ENCODE measurements around the gene OPN4.

The OPN4 gene

DNA sequence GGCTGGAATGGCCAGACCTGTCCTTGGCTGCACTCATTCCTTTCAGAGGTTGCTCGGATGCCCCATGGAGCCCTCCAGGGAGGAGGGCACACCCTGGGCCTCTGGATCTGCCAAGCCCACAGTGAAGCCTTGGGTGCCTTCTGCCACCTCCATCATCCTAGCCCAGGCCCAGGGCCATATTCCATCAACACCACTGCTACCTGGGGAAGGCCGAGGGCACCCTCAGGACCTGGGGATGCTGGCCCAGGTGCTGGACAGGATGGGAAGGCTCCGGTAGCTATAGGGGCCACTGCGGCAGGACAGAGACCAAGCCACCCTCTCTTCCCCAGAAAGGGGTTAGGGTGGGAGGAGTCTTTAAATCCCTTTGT is 810 bp downstream of the OPN4 start:
- Histone ChIP-seq H3K4me3 (ENCODE audit: low read depth, low read length) (no peak overlapping the region), H3K9me3 (ENCODE audit: control insufficient read depth, insufficient read depth, low read depth, low read length) (no peaks in the 10 kb centered on the region), H3K36me3 (ENCODE audit: control insufficient read depth, insufficient read depth, low read length) (no peaks in the 10 kb centered on the region), H3K27me3 (ENCODE audit: control insufficient read depth, insufficient read depth, low read length) (0 out of 2 replicates have a peak, but pooled peaks cover 3% of the 10 kb centered on the region), H3K9ac (ENCODE audit: low read length) (no peak overlapping the region), H3K4me1 (ENCODE audit: control insufficient read depth, insufficient read depth, low read length) (peaks cover 7% of the 10 kb centered on the region), H3K27ac (ENCODE audit: low read depth, low read length) (no peak overlapping the region)

DNA sequence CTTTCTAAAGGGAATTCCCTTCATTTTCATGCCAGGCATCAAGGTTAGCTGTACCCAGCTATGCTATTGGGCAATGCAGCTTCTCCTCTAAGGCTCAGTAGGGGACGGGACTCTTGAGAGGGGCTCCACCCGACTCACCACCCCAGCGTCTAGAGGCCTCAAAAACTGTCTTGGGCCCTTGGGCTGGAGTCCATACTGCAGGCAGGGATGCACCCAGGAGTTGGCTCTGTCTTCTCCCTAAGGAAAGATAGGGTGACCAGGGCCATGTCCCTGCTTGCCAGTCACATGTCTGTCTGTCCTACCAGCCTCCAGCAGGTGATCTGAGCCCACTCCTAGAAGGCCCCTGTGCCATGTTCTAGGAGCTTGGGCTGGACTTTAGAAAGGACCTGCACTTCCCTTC is 1.2 kb downstream of the OPN4 start:
- H3K4me3 ChIP-seq (ENCODE audit: low read depth, low read length), result no peak overlapping the region

DNA sequence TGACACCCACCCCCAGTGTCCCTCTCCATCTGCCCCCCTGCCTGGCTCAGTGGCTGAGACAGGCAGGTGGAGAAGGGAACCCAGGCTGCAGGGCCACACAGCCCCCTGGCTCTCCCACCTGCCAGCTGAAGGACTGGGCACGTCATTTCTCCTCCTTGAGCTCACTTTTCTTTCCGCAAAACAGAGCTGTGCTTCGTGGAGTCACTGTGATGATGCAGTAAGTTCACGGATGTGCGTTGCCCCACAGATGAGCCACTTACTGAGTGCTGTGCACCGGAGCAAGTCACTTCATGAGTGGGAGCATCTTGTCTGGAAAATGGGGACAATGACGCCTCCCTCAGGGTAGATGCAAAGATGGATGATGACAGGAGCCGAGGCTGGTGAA is 2.7 kb downstream of the OPN4 start:
- Histone ChIP-seq H3K36me3 (ENCODE audit: control insufficient read depth, insufficient read depth, low read length) (no peaks in the 10 kb centered on the region), H3K27me3 (ENCODE audit: control insufficient read depth, insufficient read depth, low read length) (no peaks in the 10 kb centered on the region), H3K9ac (ENCODE audit: low read length) (no peak overlapping the region), H3K9me3 (ENCODE audit: control insufficient read depth, insufficient read depth, low read depth, low read length) (no peaks in the 10 kb centered on the region), H3K27ac (ENCODE audit: low read depth, low read length) (no peak overlapping the region), H3K4me3 (ENCODE audit: low read depth, low read length) (no peak overlapping the region), H3K4me1 (ENCODE audit: control insufficient read depth, insufficient read depth, low read length) (peaks cover 7% of the 10 kb centered on the region)

More for the DNA sequence above, 1.2 kb downstream of the OPN4 start:
- no peaks in the 10 kb centered on the region for H3K9me3 ChIP-seq (ENCODE audit: control insufficient read depth, insufficient read depth, low read depth, low read length)
- H3K27ac ChIP-seq (ENCODE audit: low read depth, low read length), result no peak overlapping the region
- peaks cover 7% of the 10 kb centered on the region for H3K4me1 ChIP-seq (ENCODE audit: control insufficient read depth, insufficient read depth, low read length)
- H3K36me3 ChIP-seq (ENCODE audit: control insufficient read depth, insufficient read depth, low read length), result no peaks in the 10 kb centered on the region
- H3K27me3 ChIP-seq (ENCODE audit: control insufficient read depth, insufficient read depth, low read length), result 0 out of 2 replicates have a peak, but pooled peaks cover 3% of the 10 kb centered on the region
- H3K9ac ChIP-seq (ENCODE audit: low read length), result no peak overlapping the region

DNA sequence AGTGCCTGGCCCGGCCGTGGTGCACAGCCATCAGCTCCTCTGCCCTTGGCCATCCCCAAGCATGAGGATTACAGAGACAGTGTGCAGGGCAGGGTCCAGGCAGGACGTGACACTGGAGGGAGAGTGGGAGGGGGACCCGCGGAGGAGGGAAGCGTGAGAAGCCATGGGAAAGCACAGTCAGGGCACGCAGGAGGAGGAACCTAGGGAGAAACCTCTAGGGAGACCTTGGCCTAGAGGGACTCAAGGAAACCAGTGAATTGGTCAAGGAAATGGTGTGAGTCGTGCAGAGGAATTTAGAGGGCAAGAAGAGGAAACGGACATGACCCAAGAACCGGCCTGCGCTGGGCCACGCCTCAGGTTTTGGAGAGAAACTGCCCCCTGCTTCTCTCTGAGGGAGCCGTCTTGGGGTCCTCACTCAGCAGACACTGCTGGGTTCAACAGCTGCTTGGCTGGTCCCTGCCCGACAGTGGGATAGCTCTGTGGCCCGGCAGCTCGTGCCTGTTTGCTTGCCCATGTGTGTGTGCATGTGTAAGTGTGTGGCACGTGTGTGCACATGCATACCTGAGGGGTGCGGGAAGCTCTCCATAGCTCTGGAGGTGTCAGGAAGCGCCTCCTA is 3.2 kb downstream of the OPN4 start:
- H3K4me1 ChIP-seq (ENCODE audit: control insufficient read depth, insufficient read depth, low read length), result peaks cover 4% of the 10 kb centered on the region
- no peaks in the 10 kb centered on the region for H3K9me3 ChIP-seq (ENCODE audit: control insufficient read depth, insufficient read depth, low read depth, low read length)
- no peaks in the 10 kb centered on the region for H3K27me3 ChIP-seq (ENCODE audit: control insufficient read depth, insufficient read depth, low read length)
- no peak overlapping the region for H3K4me3 ChIP-seq (ENCODE audit: low read depth, low read length)
- no peak overlapping the region for H3K27ac ChIP-seq (ENCODE audit: low read depth, low read length)
- H3K9ac ChIP-seq (ENCODE audit: low read length), result no peak overlapping the region
- H3K36me3 ChIP-seq (ENCODE audit: control insufficient read depth, insufficient read depth, low read length), result no peaks in the 10 kb centered on the region

DNA sequence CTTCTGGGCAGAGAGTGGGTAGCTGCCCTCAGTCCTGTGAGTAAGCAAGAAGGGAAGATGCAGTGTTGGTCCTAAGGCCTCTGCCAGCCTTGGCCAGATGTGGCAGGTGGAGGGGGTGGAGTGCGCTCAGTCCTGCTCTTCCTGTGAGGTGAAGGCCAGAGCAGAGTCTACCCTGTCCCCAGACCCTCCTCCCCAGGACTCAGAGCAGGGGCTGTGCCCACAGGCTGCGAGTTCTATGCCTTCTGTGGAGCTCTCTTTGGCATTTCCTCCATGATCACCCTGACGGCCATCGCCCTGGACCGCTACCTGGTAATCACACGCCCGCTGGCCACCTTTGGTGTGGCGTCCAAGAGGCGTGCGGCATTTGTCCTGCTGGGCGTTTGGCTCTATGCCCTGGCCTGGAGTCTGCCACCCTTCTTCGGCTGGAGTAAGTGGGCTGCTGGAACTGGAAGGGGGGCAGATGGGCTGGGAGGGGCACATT is 4.0 kb downstream of the OPN4 start:
- H3K27ac ChIP-seq (ENCODE audit: low read depth, low read length), result no peak overlapping the region
- H3K27me3 ChIP-seq (ENCODE audit: control insufficient read depth, insufficient read depth, low read length), result no peaks in the 10 kb centered on the region

DNA sequence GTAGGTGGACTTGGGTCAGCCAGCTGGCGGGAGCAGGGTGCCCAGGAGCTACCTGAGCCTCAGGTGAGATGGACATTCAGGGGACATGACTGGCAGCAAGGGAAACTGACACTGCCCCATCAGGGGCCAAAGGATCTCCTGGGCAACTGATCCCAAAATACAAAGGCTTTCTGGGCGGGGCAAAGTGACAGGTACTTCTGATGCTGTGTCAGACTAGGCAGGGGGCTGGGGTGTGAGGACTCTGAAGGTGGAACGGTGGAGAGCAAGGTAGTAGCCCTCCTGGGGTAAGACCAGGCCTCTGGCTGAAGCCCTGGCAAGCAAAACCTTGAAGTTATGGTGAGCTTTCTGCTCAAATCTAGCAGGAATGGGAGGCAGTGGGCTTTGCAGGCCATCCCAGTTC is 4.4 kb downstream of the OPN4 start:
- Histone ChIP-seq H3K36me3 (ENCODE audit: control insufficient read depth, insufficient read depth, low read length) (no peaks in the 10 kb centered on the region), H3K27ac (ENCODE audit: low read depth, low read length) (no peak overlapping the region), H3K9ac (ENCODE audit: low read length) (no peak overlapping the region), H3K9me3 (ENCODE audit: control insufficient read depth, insufficient read depth, low read depth, low read length) (no peaks in the 10 kb centered on the region), H3K27me3 (ENCODE audit: control insufficient read depth, insufficient read depth, low read length) (no peaks in the 10 kb centered on the region), H3K4me3 (ENCODE audit: low read depth, low read length) (no peak overlapping the region), H3K4me1 (ENCODE audit: control insufficient read depth, insufficient read depth, low read length) (no peaks in the 10 kb centered on the region)

More for the DNA sequence above, 4.0 kb downstream of the OPN4 start:
- H3K36me3 ChIP-seq (ENCODE audit: control insufficient read depth, insufficient read depth, low read length), result no peaks in the 10 kb centered on the region
- H3K9ac ChIP-seq (ENCODE audit: low read length), result no peak overlapping the region
- no peaks in the 10 kb centered on the region for H3K4me1 ChIP-seq (ENCODE audit: control insufficient read depth, insufficient read depth, low read length)
- H3K4me3 ChIP-seq (ENCODE audit: low read depth, low read length), result no peak overlapping the region
- no peaks in the 10 kb centered on the region for H3K9me3 ChIP-seq (ENCODE audit: control insufficient read depth, insufficient read depth, low read depth, low read length)

DNA sequence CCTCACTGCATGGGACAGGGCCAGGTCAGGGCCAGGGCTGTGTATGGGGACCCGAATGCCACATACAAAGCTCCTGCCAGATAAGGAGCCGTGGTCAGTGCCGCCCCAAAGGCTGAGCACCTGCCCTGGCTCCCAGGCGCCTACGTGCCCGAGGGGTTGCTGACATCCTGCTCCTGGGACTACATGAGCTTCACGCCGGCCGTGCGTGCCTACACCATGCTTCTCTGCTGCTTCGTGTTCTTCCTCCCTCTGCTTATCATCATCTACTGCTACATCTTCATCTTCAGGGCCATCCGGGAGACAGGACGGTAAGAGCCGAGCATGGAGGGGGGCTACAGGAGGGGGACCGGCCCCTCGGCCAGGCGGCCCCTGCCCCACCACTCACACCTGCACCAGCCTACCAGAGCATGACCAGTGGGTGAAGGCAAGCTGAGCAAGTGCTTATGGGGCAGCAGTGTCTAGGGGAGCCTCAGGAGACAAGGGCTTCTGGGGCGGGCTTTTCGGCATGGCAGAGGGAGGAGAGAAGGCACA is 4.9 kb downstream of the OPN4 start:
- Histone ChIP-seq H3K9me3 (ENCODE audit: control insufficient read depth, insufficient read depth, low read depth, low read length) (no peaks in the 10 kb centered on the region), H3K27ac (ENCODE audit: low read depth, low read length) (no peak overlapping the region), H3K9ac (ENCODE audit: low read length) (no peak overlapping the region), H3K4me1 (ENCODE audit: control insufficient read depth, insufficient read depth, low read length) (no peaks in the 10 kb centered on the region; the same call in 1 of the 2 replicates), H3K36me3 (ENCODE audit: control insufficient read depth, insufficient read depth, low read length) (no peaks in the 10 kb centered on the region), H3K4me3 (ENCODE audit: low read depth, low read length) (no peak overlapping the region), H3K27me3 (ENCODE audit: control insufficient read depth, insufficient read depth, low read length) (no peaks in the 10 kb centered on the region)

DNA sequence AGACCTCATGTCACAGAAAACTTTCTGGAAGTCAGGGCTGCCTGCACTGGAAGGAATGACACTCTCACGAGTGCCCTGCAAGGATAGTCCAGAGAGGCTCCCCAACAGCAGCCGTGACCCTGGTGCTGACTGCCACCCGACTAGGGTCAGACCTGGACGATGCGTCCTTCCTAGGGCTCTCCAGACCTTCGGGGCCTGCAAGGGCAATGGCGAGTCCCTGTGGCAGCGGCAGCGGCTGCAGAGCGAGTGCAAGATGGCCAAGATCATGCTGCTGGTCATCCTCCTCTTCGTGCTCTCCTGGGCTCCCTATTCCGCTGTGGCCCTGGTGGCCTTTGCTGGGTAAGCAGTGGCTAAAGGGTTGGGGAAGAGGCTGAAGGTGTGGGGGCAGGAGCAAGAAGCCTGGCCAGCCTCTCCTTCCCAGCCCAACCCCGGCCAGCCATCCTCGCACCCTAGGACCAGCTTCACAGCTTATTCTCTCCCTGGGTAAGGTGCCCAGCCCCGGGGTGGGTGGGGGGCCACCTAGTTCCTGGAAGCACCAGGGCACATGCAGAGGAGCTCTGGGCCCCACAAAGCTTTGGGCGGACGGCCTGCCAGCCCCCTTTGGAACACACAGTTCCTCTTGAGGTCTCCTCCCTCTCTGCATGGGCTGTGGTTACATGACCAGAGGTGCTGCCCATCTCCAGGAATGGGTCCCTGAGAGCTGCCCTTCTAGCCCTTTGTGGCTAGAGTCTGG is 5.5 kb downstream of the OPN4 start:
- Histone ChIP-seq H3K27me3 (ENCODE audit: control insufficient read depth, insufficient read depth, low read length) (no peaks in the 10 kb centered on the region), H3K9ac (ENCODE audit: low read length) (no peak overlapping the region), H3K27ac (ENCODE audit: low read depth, low read length) (no peak overlapping the region), H3K4me1 (ENCODE audit: control insufficient read depth, insufficient read depth, low read length) (peaks cover 5% of the 10 kb centered on the region), H3K9me3 (ENCODE audit: control insufficient read depth, insufficient read depth, low read depth, low read length) (no peaks in the 10 kb centered on the region), H3K36me3 (ENCODE audit: control insufficient read depth, insufficient read depth, low read length) (no peaks in the 10 kb centered on the region), H3K4me3 (ENCODE audit: low read depth, low read length) (no peak overlapping the region)

DNA sequence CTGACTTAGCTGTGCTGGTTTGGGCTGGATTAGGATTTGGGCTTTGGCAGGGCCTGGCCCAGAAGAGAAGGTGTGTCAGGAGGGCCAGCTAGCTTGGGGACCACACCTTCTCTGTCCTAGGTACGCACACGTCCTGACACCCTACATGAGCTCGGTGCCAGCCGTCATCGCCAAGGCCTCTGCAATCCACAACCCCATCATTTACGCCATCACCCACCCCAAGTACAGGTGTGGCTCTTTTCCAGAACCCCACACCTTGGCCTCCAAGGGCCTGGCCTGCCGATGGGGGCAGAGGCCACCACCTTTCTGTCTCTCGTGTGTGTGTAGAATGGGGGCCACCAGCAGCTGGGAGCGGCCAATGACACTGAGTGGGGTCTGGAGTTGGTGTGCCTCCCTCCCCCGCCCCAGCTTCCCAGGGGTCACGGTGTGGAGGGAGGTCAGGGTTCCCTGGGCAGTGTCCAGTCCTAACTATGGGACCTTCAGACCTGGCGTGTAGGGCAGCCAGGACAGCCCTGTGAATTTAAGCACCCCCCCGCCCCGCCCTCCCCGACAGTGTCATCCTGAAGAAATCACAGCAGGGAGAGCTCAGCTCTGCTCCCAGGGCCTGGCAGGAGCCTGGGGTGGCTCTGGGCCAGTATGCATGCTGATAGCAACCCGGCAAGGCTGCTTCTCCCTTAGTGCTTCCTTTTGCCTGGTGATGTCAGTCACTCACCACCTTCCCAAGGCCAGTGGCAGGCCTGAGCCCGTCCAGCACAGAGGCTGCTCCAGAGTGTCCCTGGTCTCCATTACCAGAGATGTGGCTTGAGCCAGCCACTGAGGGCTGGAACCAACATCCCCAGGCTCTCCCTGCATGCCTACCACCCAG is 7.0 kb downstream of the OPN4 start:
- H3K27me3 ChIP-seq (ENCODE audit: control insufficient read depth, insufficient read depth, low read length), result no peaks in the 10 kb centered on the region
- H3K4me1 ChIP-seq (ENCODE audit: control insufficient read depth, insufficient read depth, low read length), result peaks cover 18% of the 10 kb centered on the region
- H3K9me3 ChIP-seq (ENCODE audit: control insufficient read depth, insufficient read depth, low read depth, low read length), result no peaks in the 10 kb centered on the region
- H3K36me3 ChIP-seq (ENCODE audit: control insufficient read depth, insufficient read depth, low read length), result no peaks in the 10 kb centered on the region
- no peak overlapping the region for H3K4me3 ChIP-seq (ENCODE audit: low read depth, low read length)
- no peak overlapping the region for H3K27ac ChIP-seq (ENCODE audit: low read depth, low read length)
- no peak overlapping the region for H3K9ac ChIP-seq (ENCODE audit: low read length)

DNA sequence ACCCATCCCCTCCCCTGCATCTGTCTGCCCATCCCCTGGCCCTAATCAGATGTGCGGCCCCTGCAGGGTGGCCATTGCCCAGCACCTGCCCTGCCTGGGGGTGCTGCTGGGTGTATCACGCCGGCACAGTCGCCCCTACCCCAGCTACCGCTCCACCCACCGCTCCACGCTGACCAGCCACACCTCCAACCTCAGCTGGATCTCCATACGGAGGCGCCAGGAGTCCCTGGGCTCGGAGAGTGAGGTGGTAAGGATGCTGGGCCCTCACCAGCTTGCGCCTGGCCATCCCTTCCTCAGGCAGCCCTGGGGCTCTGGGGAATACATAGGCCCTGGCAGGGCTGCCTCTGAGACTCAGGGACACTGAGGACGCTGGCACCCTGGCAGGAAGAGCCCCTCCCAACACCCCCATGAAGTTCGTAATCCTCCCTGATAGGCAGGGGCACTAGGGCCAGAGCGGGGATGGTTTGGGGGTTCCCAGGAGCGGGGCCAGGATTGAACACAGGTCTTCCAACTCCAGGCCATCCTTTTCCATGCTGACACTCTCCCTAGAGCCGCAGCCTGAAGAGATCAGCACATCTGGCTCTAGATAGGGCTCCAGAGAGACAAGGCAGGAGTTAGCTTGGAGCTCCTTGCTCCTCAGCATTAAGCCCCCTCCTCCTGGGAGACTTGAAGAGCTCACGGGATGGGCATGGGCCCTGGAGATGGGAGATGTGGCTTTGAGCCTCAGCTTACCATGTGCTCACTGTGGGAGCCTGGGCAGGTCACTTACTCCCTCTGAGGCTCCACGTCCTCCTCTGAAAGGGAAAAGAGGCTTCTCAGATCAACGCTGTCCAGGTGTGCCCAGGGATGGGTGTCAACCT is 8.1 kb downstream of the OPN4 start:
- Histone ChIP-seq H3K27ac (ENCODE audit: low read depth, low read length) (no peak overlapping the region), H3K9me3 (ENCODE audit: control insufficient read depth, insufficient read depth, low read depth, low read length) (no peaks in the 10 kb centered on the region), H3K27me3 (ENCODE audit: control insufficient read depth, insufficient read depth, low read length) (no peaks in the 10 kb centered on the region), H3K9ac (ENCODE audit: low read length) (no peak overlapping the region), H3K4me3 (ENCODE audit: low read depth, low read length) (no peak overlapping the region), H3K4me1 (ENCODE audit: control insufficient read depth, insufficient read depth, low read length) (peaks cover 18% of the 10 kb centered on the region), H3K36me3 (ENCODE audit: control insufficient read depth, insufficient read depth, low read length) (no peaks in the 10 kb centered on the region)

Measured in HUES6 (cell line).